Skeletal muscle satellite cell (primary cell): Measurements from ENCODE around the gene PRKD1.

Source experiments
- H3K27me3 ChIP-seq: 2 replicates; pipeline ENCODE4 v1.7.0; 2013; ENCODE audit warnings: low read length; ENCODE audit not compliant: control insufficient read depth, insufficient read depth
- H3K36me3 ChIP-seq: 2 replicates; pipeline ENCODE4 v1.7.0; 2013; ENCODE audit warnings: mild to moderate bottlenecking, control low read depth, low read length; ENCODE audit not compliant: insufficient read depth
- H3K4me1 ChIP-seq: 2 replicates; pipeline ENCODE4 v1.7.0; 2013; ENCODE audit warnings: low read length; ENCODE audit not compliant: control insufficient read depth, insufficient read depth
- H3K4me2 ChIP-seq: 2 replicates; pipeline ENCODE4 v1.7.0; 2013; ENCODE audit warnings: mild to moderate bottlenecking, low read length
- H3K4me3 ChIP-seq: 2 replicates; pipeline ENCODE4 v1.7.0; 2013; ENCODE audit warnings: low read length
- H3K9ac ChIP-seq: 2 replicates; pipeline ENCODE4 v1.7.0; 2013; ENCODE audit warnings: mild to moderate bottlenecking, low read depth, low read length, moderate library complexity
- H3K9me3 ChIP-seq: replicated peaks from 2 replicates; pipeline ENCODE4 v1.7.0; 2013; ENCODE audit warnings: mild to moderate bottlenecking, control low read depth, low read length

Gene PRKD1

GRCh38 chr14:29584992-29585391 lies 342.7 kb downstream of the PRKD1 start:
- H3K36me3 ChIP-seq = no peaks in the 10 kb centered on the region
- peaks cover 13% of the 10 kb centered on the region for H3K4me1 ChIP-seq
- H3K4me2 ChIP-seq = peak overlapping the region; percentile 68
- H3K9ac ChIP-seq = peak overlapping the region; percentile 28
- H3K9me3 ChIP-seq = no peaks in the 10 kb centered on the region
- H3K27me3 ChIP-seq = no peaks in the 10 kb centered on the region
- peak overlapping the region; percentile 37 for H3K4me3 ChIP-seq

DNA sequence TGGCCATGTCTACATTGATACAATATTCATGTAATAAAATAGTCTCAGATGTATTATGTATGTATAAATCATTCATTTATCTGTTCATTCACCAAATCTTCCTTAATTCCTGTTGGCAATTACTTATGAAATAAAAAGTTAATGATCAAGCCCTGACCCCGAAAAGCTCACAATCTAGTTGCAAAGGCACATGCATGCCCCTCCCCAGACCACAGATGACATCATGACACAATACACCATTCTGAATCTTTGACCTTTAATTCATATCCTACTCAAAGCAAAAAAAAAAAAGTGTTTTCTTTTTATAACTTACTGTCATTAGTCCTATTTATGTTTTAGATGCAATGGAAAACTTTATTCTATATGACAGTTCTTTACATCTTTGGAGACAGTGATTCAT lies 346.9 kb downstream of the PRKD1 start:
- Histone ChIP-seq H3K4me1 (peaks cover 13% of the 10 kb centered on the region), H3K36me3 (peaks cover 11% of the 10 kb centered on the region), H3K4me2 (no peak overlapping the region), H3K27me3 (no peaks in the 10 kb centered on the region), H3K4me3 (no peak overlapping the region), H3K9me3 (no peaks in the 10 kb centered on the region), H3K9ac (no peak overlapping the region)

GRCh38 chr14:29579838-29580237 lies 347.8 kb downstream of the PRKD1 start:
- Histone ChIP-seq H3K36me3 (peaks cover 11% of the 10 kb centered on the region), H3K9ac (no peak overlapping the region), H3K9me3 (no peaks in the 10 kb centered on the region), H3K27me3 (no peaks in the 10 kb centered on the region), H3K4me1 (peaks cover 4% of the 10 kb centered on the region), H3K4me2 (no peak overlapping the region), H3K4me3 (no peak overlapping the region)

GRCh38 chr14:29576927-29577326 lies 350.7 kb downstream of the PRKD1 start:
- peaks cover 11% of the 10 kb centered on the region for H3K36me3 ChIP-seq

GRCh38 chr14:29569194-29569593 lies 358.5 kb downstream of the PRKD1 start:
- Histone ChIP-seq H3K4me1 (no peaks in the 10 kb centered on the region), H3K9ac (no peak overlapping the region), H3K4me3 (no peak overlapping the region), H3K4me2 (no peak overlapping the region), H3K27me3 (no peaks in the 10 kb centered on the region), H3K9me3 (no peaks in the 10 kb centered on the region), H3K36me3 (no peaks in the 10 kb centered on the region)

More at GRCh38 chr14:29576927-29577326, 350.7 kb downstream of the PRKD1 start:
- H3K9me3 ChIP-seq = no peaks in the 10 kb centered on the region
- no peaks in the 10 kb centered on the region for H3K4me1 ChIP-seq
- H3K27me3 ChIP-seq = no peaks in the 10 kb centered on the region
- H3K4me3 ChIP-seq = no peak overlapping the region
- H3K4me2 ChIP-seq = no peak overlapping the region
- H3K9ac ChIP-seq = no peak overlapping the region

- H3K4me2 ChIP-seq = no peak overlapping the region
- no peaks in the 10 kb centered on the region for H3K9me3 ChIP-seq
- H3K9ac ChIP-seq = no peak overlapping the region
- H3K36me3 ChIP-seq = no peaks in the 10 kb centered on the region
- no peaks in the 10 kb centered on the region for H3K4me1 ChIP-seq
- H3K27me3 ChIP-seq = no peaks in the 10 kb centered on the region
- no peak overlapping the region for H3K4me3 ChIP-seq
Measured at GRCh38 chr14:29566194-29566593, 361.5 kb downstream of the PRKD1 start.

DNA sequence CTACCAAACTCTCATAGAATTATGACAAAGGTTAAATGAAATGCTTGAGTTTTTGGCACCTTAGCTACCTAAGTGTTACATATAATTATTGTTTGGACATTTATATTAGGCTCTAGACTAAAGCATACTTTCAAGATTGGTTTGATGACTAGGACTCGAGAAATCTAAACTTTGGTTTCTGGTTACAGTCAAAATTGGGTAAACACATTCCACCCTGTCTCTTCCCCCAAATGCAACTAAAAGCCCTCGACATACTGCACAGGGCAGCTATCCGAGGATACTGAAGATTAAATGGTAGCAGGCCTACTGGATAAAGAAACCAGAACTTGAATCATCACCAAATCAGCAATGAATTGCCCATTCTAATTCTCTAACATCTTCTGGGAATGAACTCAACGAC lies 369.1 kb downstream of the PRKD1 start:
- Histone ChIP-seq H3K36me3 (no peaks in the 10 kb centered on the region), H3K9ac (no peak overlapping the region), H3K4me1 (no peaks in the 10 kb centered on the region), H3K4me3 (no peak overlapping the region), H3K27me3 (no peaks in the 10 kb centered on the region), H3K4me2 (no peak overlapping the region), H3K9me3 (no peaks in the 10 kb centered on the region)

DNA sequence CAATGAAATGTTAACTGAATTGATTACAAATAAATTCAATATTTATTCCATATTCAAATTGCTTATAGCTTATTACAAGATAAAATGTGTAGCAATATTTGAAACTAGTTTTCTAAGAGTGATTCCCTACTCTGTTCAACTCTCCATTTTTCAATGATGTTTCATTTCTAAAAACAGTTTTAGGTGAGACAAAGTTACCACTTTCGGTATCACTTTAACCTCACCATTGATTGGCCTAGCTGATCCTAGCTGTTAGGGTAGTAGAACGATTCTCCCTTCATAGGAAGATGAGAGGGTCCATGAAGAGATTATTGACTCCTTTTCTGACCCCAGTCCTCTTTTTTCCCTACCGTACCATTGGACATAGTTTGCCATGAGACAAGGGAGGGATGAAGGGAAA lies 373.3 kb downstream of the PRKD1 start:
- Histone ChIP-seq H3K36me3 (no peaks in the 10 kb centered on the region), H3K4me2 (no peak overlapping the region), H3K4me1 (no peaks in the 10 kb centered on the region), H3K9me3 (no peaks in the 10 kb centered on the region), H3K4me3 (no peak overlapping the region), H3K27me3 (no peaks in the 10 kb centered on the region), H3K9ac (no peak overlapping the region)

GRCh38 chr14:29553427-29553826 lies 374.2 kb downstream of the PRKD1 start:
- Histone ChIP-seq H3K4me3 (no peak overlapping the region), H3K9ac (no peak overlapping the region), H3K27me3 (no peaks in the 10 kb centered on the region)

DNA sequence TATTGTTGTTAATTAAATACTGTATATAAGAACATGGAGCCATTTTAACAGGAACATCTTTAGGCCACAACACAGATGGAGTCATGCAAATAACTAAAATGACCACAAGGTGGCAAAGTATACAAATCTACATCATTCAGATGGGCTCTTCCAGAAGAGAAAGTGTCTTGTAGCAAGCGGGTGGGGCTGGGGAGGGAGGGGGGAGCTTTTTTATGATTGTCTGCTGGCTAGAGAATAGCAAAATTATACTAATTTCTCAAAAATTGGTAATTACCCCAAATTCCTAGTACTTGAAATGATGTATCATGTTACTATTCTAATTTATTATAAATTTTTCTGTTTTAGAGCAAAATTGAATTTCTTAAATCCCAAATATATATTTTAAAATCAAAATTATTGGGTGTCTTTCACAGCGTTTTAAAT lies 378.7 kb downstream of the PRKD1 start:
- Histone ChIP-seq H3K27me3 (no peaks in the 10 kb centered on the region), H3K4me1 (no peaks in the 10 kb centered on the region), H3K9ac (no peak overlapping the region), H3K9me3 (no peaks in the 10 kb centered on the region), H3K4me2 (no peak overlapping the region), H3K4me3 (no peak overlapping the region), H3K36me3 (no peaks in the 10 kb centered on the region)

More at GRCh38 chr14:29553427-29553826, 374.2 kb downstream of the PRKD1 start:
- Histone ChIP-seq H3K4me2 (no peak overlapping the region), H3K4me1 (no peaks in the 10 kb centered on the region), H3K9me3 (no peaks in the 10 kb centered on the region), H3K36me3 (no peaks in the 10 kb centered on the region)

GRCh38 chr14:29545714-29546113 lies 381.9 kb downstream of the PRKD1 start:
- H3K9ac ChIP-seq = no peak overlapping the region
- no peaks in the 10 kb centered on the region for H3K9me3 ChIP-seq
- no peaks in the 10 kb centered on the region for H3K4me1 ChIP-seq
- H3K36me3 ChIP-seq = no peaks in the 10 kb centered on the region
- H3K4me3 ChIP-seq = no peak overlapping the region
- no peaks in the 10 kb centered on the region for H3K27me3 ChIP-seq
- no peak overlapping the region for H3K4me2 ChIP-seq

- Histone ChIP-seq H3K36me3 (no peaks in the 10 kb centered on the region), H3K9me3 (no peaks in the 10 kb centered on the region)
Measured at GRCh38 chr14:29536886-29537511, 390.6 kb downstream of the PRKD1 start.

More at GRCh38 chr14:29536886-29537511, 390.6 kb downstream of the PRKD1 start:
- no peaks in the 10 kb centered on the region for H3K4me1 ChIP-seq
- H3K9ac ChIP-seq = no peak overlapping the region
- H3K4me2 ChIP-seq = no peak overlapping the region
- no peak overlapping the region for H3K4me3 ChIP-seq
- H3K27me3 ChIP-seq = no peaks in the 10 kb centered on the region
